ENCODE results near the gene AGO3.

GRCh38 chr1:36096500-36097432, 165.9 kb downstream of the AGO3 start:
- TF ChIP-seq SUZ12 (IDR thresholded peaks at IDR 0.05) (no peak), FOXK2 (IDR thresholded peaks at IDR 0.05) (no peak), ARNT (IDR thresholded peaks at IDR 0.05) (no peak), PKNOX1 (IDR thresholded peaks at IDR 0.05) (no peak), BHLHE40 (IDR thresholded peaks at IDR 0.05; ENCODE audit: borderline replicate concordance) (no peak), FOXA1 (IDR thresholded peaks at IDR 0.05) (no peak), SP1 (IDR thresholded peaks at IDR 0.05) (no peak), TARDBP (IDR thresholded peaks at IDR 0.05) (no peak), NFRKB (IDR thresholded peaks at IDR 0.05) (no peak), FOXM1 (IDR thresholded peaks at IDR 0.05; ENCODE audit: borderline replicate concordance) (no peak), CTBP1 (IDR thresholded peaks at IDR 0.05; ENCODE audit: borderline replicate concordance) (no peak), ELF4 (IDR thresholded peaks at IDR 0.05) (no peak), ZNF384 (IDR thresholded peaks at IDR 0.05) (no peak)
